Coronary artery (tissue), 2 donors: Measurements from ENCODE around the gene KMT2E.
"Not testable (repeated sequence)": the region's sequence is repeated elsewhere in the genome, so short reads cannot be mapped to it uniquely, and the experiment has no call there.

ENCODE experiments used
- DNase-seq: peaks from one replicate; pipeline ENCODE4 v3.0.0-alpha.2; 2017; ENCODE audit warnings: low spot score
- H3K27ac ChIP-seq, 2 donors: fragments of 200-600 bp; sonication (generic); one replicate each; pipeline ENCODE4 v1.5.1; 2016 to 2019
- H3K4me3 ChIP-seq: fragments of 200-600 bp; sonication (generic); 2 replicates; pipeline ENCODE4 v1.5.1; 2016; ENCODE audit warnings: mild to moderate bottlenecking, moderate library complexity
- TF ChIP-seq, protein P1 (sequence below): fragments of 200-600 bp; sonication (generic); IDR thresholded peaks from one replicate; pipeline ENCODE4 v1.5.1; 2019; ENCODE audit warnings: antibody characterized with exemption

The KMT2E gene

DNA sequence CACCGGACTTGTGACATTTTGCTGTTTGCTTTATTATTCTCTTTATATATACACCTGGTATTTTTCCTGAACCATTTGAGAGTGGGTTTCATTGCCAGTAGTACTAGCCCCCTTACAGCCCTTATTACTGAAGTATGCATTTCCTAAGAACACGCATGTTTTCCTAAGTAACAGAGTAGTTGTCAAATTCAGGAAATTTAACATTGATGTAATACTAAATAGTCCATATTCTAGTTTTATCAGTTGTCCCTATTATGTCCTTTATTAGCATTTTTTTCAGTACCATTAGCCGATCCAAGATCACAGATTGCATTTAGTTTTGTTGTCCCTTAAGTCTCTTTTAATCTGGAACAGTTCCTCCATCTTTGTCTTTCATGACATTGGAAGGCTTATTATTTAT is 8.0 kb downstream of the KMT2E start:
- TF ChIP-seq, protein P1, sequence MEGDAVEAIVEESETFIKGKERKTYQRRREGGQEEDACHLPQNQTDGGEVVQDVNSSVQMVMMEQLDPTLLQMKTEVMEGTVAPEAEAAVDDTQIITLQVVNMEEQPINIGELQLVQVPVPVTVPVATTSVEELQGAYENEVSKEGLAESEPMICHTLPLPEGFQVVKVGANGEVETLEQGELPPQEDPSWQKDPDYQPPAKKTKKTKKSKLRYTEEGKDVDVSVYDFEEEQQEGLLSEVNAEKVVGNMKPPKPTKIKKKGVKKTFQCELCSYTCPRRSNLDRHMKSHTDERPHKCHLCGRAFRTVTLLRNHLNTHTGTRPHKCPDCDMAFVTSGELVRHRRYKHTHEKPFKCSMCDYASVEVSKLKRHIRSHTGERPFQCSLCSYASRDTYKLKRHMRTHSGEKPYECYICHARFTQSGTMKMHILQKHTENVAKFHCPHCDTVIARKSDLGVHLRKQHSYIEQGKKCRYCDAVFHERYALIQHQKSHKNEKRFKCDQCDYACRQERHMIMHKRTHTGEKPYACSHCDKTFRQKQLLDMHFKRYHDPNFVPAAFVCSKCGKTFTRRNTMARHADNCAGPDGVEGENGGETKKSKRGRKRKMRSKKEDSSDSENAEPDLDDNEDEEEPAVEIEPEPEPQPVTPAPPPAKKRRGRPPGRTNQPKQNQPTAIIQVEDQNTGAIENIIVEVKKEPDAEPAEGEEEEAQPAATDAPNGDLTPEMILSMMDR, result no peak
- Histone ChIP-seq H3K4me3 (peak overlapping the region; percentile 35), H3K27ac (peak overlapping the region in 1 of 2 donors; percentile 58)
- no peak for DNase-seq

- no peak for DNase-seq
- peak overlapping the region in 1 of 2 donors; percentile 10 for H3K27ac ChIP-seq
Measured at GRCh38 chr7:105022458-105022857, 8.5 kb downstream of the KMT2E start.

GRCh38 chr7:105024734-105025133 is 10.7 kb downstream of the KMT2E start:
- DNase-seq, result no peak
- peak overlapping the region; percentile 19 for H3K4me3 ChIP-seq
- TF ChIP-seq, protein P1, result no peak
- H3K27ac ChIP-seq, result no peak overlapping the region

More at GRCh38 chr7:105022458-105022857, 8.5 kb downstream of the KMT2E start:
- no peak overlapping the region for H3K4me3 ChIP-seq
- TF ChIP-seq, protein P1, result no peak

GRCh38 chr7:105026750-105027149 is 12.7 kb downstream of the KMT2E start:
- no peak for DNase-seq
- TF ChIP-seq, protein P1, result no peak
- Histone ChIP-seq H3K4me3 (no peak overlapping the region), H3K27ac (no peak overlapping the region)

GRCh38 chr7:105027176-105027853 is 13.3 kb downstream of the KMT2E start:
- H3K4me3 ChIP-seq, result no peak overlapping the region
- TF ChIP-seq, protein P1, result no peak
- DNase-seq, result no peak
- no peak overlapping the region for H3K27ac ChIP-seq

GRCh38 chr7:105028004-105028403 is 14.0 kb downstream of the KMT2E start:
- H3K27ac ChIP-seq, result no peak overlapping the region
- DNase-seq, result no peak
- no peak overlapping the region for H3K4me3 ChIP-seq
- TF ChIP-seq, protein P1, result no peak

GRCh38 chr7:105028941-105029340 is 14.9 kb downstream of the KMT2E start:
- not testable (repeated sequence) for H3K27ac ChIP-seq, DNase-seq, H3K4me3 ChIP-seq
